Calu3 (cell line): ENCODE measurements around the gene CASK. TPM values are rescaled to one million over a fixed set of nuclear protein-coding genes. Genes with fewer than 3 reads are reported as not detected.

ENCODE experiments used
- BruUV-seq: library from RNA; stranded (reverse); fragments of 400-500 nt; replicated peaks from 2 replicates; lab custom pipeline; 2021; lab: Mats Ljungman, UMichigan
- CTCF ChIA-PET: fragments of 300-600 bp; sonication (Branson Sonifier 250); formaldehyde crosslinking; loops from one replicate; lab custom pipeline; 2022; ENCODE audit warnings: antibody characterized with exemption; lab: Charles Lee
- DNase-seq: peaks from one replicate; pipeline ENCODE4 v3.0.0; 2022
- H3K27ac Mint-ChIP-seq: one replicate; pipeline ENCODE4 v1.8.0; 2022; ENCODE audit warnings: mixed read lengths; ENCODE audit not compliant: unreplicated experiment
- H3K27me3 Mint-ChIP-seq: one replicate; pipeline ENCODE4 v1.8.0; 2022; ENCODE audit warnings: mixed read lengths; ENCODE audit not compliant: unreplicated experiment
- H3K36me3 Mint-ChIP-seq: one replicate; pipeline ENCODE4 v1.8.0; 2022; ENCODE audit warnings: mild to moderate bottlenecking, moderate library complexity, mixed read lengths; ENCODE audit not compliant: insufficient read depth, unreplicated experiment
- H3K4me1 Mint-ChIP-seq: one replicate; pipeline ENCODE4 v1.8.0; 2022; ENCODE audit warnings: mild to moderate bottlenecking, low read depth, mixed read lengths; ENCODE audit not compliant: unreplicated experiment
- H3K4me3 Mint-ChIP-seq: one replicate; pipeline ENCODE4 v1.8.0; 2022; ENCODE audit warnings: mild to moderate bottlenecking, low read depth, moderate library complexity, mixed read lengths; ENCODE audit not compliant: unreplicated experiment
- H3K9me3 Mint-ChIP-seq: one replicate; pipeline ENCODE4 v1.8.0; 2022; ENCODE audit warnings: low read depth, mixed read lengths; ENCODE audit not compliant: unreplicated experiment
- intact Hi-C: fragments of 100-400 bp; cut with micrococcal nuclease; formaldehyde crosslinking; loops from one replicate; pipeline ENCODE4 v1.10.0; 2022; ENCODE audit not compliant: unreplicated experiment
- total RNA-seq: library from RNA; stranded (reverse); gene quantifications from 2 replicates; pipeline ENCODE4 v1.2.3, GENCODE V29; 2022
- TF ChIP-seq, protein P1 (sequence below): fragments of 200-600 bp; IDR thresholded peaks from one replicate; pipeline ENCODE4 v1.8.0; 2022; ENCODE audit warnings: antibody characterized with exemption; ENCODE audit not compliant: unreplicated experiment

The CASK gene
- total RNA-seq, 1 experiment from 2014 or later, result 157 TPM

DNA sequence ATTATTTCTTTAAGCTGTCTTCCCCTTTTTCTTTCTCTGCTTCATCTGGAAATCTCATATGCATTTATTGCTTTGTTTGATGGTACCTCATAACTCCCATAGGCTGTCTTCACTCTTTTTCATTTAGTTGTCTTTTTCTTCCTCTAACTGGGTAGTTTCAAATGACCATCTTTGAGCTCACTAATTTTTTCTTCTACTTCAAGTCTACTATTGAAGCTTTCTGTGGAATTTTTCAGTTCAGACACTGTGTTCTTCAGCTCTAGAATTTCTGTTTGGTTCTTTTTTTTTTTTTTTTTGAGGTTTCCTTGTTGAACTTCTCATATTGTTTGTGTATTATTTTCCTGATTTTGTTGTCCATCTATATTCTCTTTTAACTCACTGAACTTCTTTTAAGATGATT is 23.0 kb downstream of the CASK start:
- BruUV-seq, result no TSS peak
- intact Hi-C loops, result no loop called here
- DNase-seq, result no peak
- Mint-ChIP-seq H3K27ac (peak overlapping the region; percentile 9), H3K9me3 (peaks cover 3% of the 10 kb centered on the region), H3K4me1 (peaks cover 21% of the 10 kb centered on the region), H3K4me3 (no peak overlapping the region), H3K36me3 (peaks cover 5% of the 10 kb centered on the region), H3K27me3 (no peaks in the 10 kb centered on the region)
- CTCF ChIA-PET, result interaction anchor here (0.7 kb wide), 1 partner anchor 720 kb away, joined by 5 read pairs; no protein-coding TSS in a partner anchor
- TF ChIP-seq, protein P1, sequence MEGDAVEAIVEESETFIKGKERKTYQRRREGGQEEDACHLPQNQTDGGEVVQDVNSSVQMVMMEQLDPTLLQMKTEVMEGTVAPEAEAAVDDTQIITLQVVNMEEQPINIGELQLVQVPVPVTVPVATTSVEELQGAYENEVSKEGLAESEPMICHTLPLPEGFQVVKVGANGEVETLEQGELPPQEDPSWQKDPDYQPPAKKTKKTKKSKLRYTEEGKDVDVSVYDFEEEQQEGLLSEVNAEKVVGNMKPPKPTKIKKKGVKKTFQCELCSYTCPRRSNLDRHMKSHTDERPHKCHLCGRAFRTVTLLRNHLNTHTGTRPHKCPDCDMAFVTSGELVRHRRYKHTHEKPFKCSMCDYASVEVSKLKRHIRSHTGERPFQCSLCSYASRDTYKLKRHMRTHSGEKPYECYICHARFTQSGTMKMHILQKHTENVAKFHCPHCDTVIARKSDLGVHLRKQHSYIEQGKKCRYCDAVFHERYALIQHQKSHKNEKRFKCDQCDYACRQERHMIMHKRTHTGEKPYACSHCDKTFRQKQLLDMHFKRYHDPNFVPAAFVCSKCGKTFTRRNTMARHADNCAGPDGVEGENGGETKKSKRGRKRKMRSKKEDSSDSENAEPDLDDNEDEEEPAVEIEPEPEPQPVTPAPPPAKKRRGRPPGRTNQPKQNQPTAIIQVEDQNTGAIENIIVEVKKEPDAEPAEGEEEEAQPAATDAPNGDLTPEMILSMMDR, result no peak

DNA sequence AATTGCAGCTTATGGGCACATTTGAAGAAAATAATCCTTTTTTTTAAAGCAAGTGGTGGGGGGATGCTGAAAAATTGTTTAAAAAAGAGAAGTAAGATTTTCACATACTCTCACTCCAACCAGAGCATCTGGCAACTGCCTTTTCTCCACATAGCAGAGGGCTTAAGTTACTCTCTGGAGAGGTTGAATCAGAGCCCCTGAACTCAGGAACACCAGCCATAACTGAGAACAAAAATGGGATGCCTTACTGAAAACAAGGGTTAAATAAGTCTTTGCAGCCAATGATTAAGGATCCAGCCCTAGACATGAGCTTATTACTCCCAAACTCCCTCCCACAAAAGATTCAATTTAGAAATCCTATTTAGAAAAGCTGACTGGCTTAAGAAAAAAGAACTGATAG is 27.5 kb downstream of the CASK start:
- CTCF ChIA-PET, result no interaction called here
- intact Hi-C loops, result no loop called here
- Mint-ChIP-seq H3K36me3 (peaks cover 6% of the 10 kb centered on the region), H3K4me1 (peaks cover 8% of the 10 kb centered on the region), H3K27ac (no peak overlapping the region), H3K4me3 (no peak overlapping the region), H3K27me3 (no peaks in the 10 kb centered on the region), H3K9me3 (peaks cover 3% of the 10 kb centered on the region)
- BruUV-seq, result no TSS peak
- TF ChIP-seq, protein P1, result no peak
- no peak for DNase-seq

DNA sequence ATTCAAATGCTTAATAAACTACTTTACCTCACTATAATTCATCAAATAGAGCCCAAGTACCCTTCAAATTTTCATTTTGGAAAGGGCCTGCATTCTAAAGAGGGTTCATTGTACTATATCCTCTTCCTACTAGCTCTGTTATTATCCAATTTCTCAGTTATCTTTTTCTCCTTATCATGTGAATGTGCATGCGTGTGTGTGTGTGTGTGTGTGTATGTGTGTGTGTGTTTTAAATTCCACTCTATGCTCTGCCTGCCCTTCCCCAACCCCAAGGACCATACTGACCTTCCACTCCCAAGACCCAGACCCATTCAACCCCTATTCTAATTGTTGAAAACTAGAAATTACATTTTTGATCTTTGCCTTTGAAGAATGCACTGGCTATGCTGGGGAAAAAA is 33.3 kb downstream of the CASK start:
- CTCF ChIA-PET, result interaction anchor here (0.8 kb wide), 1 partner anchor 8 kb away, joined by 3 read pairs; no protein-coding TSS in a partner anchor
- TF ChIP-seq, protein P1, result no peak

DNA sequence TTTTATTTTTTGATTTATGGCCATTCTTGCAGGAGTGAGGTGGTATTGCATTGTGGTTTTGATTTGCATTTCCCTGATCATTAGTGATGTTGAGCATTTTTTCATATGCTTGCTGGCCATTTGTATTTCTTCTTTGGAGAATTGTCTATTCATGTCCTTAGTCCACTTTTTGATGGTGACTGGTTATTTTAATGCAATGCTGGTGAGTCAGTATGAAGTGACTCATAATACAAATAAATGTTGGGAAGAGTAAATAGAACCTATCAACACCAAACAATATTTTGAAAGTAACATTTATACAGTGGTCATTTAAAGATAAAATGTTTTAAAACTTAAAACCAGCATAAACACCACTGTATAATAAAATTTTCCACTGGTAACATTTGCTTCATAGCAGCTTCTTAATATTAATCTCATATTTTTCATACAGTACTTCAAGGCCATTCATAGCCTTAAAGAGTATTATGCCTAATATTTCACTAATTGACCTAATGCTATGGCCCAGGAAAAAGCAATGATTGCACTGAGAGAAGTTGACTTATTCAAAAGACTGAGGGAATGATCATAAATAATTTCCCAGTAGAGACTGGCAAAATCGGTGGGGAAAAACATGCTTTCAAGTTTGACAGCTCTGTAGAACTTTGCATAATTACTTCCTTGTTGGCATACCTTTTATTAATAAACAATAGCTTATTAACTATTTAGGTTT is 33.9 kb downstream of the CASK start:
- CTCF ChIA-PET, result interaction anchor here (0.8 kb wide), 1 partner anchor 9 kb away, joined by 3 read pairs; no protein-coding TSS in a partner anchor
- no peak overlapping the region for H3K4me3 Mint-ChIP-seq
- DNase-seq, result no peak
- TF ChIP-seq, protein P1, result no peak
- no peaks in the 10 kb centered on the region for H3K27me3 Mint-ChIP-seq
- H3K4me1 Mint-ChIP-seq, result peaks cover 21% of the 10 kb centered on the region
- intact Hi-C loops, result no loop called here
- H3K27ac Mint-ChIP-seq, result peak overlapping the region; percentile 50
- peaks cover 10% of the 10 kb centered on the region for H3K36me3 Mint-ChIP-seq
- no TSS peak for BruUV-seq
- no peaks in the 10 kb centered on the region for H3K9me3 Mint-ChIP-seq

More for the DNA sequence above, 33.3 kb downstream of the CASK start:
- no TSS peak for BruUV-seq
- no peak for DNase-seq
- Mint-ChIP-seq H3K9me3 (no peaks in the 10 kb centered on the region), H3K4me1 (peaks cover 21% of the 10 kb centered on the region), H3K4me3 (no peak overlapping the region), H3K27me3 (no peaks in the 10 kb centered on the region), H3K36me3 (peaks cover 10% of the 10 kb centered on the region), H3K27ac (peak overlapping the region; percentile 50)
- intact Hi-C loops, result no loop called here
